GM19328 (cell line): ENCODE measurements around the gene IRGC.
"Not testable (repeated sequence)": the region's sequence is repeated elsewhere in the genome, so short reads cannot be mapped to it uniquely, and the experiment has no call there.

Experiments used
- ATAC-seq: cut with Tn5 transposase; IDR thresholded peaks from one replicate; pipeline ENCODE4 v1.9.1; 2021; ENCODE audit warnings: mild to moderate bottlenecking, moderate library complexity; ENCODE audit not compliant: unreplicated experiment

Gene IRGC

GRCh38 chr19:43715776-43716175 lies at the start of gene IRGC:
Gene IRGC, plus strand, starts transcription at chr19:43716076. Its CDS starts 2,483 bp downstream, at chr19:43718559.
- no peak for ATAC-seq

DNA sequence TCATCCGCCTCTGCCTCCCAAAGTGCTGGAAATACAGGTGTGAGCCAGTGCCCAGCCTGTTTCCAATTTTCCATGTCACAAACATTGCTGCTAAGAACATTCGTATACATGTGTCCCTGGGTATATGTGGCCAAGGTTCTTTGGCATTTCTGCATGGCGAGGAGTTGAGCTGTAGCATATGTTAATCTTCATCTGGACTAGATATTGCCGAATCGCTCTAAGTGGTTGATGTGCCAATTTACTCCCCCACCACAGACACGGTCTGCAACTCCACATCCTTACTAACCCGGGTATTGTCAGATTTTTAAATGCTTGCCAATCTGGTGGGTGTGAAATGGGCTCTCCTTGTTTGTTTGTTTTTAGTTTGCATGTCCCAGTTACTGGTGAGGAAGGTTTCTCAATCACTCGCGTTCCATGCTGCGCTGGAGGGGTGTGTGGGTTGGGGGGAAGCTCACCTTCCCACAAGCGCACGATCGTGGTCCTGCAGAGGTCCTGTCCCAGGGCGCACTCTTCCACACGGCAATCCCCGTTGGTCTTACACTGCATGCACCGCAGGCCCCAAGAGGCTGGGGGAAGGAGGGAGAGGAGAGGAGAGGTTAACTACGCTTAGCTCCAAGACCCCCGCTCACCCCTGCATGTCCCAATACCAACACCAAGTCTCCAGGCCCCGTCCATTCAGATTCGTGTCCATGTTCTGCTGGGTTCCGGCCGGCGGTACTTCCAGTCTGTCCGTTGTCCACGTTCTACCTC lies 48.6 kb upstream of the IRGC start:
- ATAC-seq: no peak

- ATAC-seq: no peak
Observed at GRCh38 chr19:43667876-43668405, 47.9 kb upstream of the IRGC start.

GRCh38 chr19:43668406-43669109 lies 47.3 kb upstream of the IRGC start:
- ATAC-seq: peak; percentile 85

GRCh38 chr19:43672061-43672679 lies 43.7 kb upstream of the IRGC start:
- ATAC-seq: no peak

DNA sequence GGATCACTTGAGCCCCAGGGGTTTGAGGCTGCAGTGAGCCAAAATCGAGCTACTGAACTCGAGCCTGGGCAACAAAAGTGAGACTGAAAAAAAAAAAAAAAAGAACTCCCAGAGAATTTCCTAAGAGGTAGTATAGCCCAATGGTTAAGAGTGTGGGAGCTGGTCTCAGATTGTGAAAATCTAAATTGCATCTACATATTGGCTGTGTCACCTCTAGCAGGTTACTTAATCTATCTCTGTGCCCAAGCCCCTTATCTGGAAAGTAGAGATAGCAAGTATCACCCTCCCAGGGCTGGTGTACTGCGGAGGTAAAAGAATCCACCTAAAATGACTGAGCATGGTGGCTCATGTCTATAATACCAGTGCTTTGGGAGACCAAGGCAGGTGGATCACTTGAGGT lies 42.2 kb upstream of the IRGC start:
- ATAC-seq: no peak

DNA sequence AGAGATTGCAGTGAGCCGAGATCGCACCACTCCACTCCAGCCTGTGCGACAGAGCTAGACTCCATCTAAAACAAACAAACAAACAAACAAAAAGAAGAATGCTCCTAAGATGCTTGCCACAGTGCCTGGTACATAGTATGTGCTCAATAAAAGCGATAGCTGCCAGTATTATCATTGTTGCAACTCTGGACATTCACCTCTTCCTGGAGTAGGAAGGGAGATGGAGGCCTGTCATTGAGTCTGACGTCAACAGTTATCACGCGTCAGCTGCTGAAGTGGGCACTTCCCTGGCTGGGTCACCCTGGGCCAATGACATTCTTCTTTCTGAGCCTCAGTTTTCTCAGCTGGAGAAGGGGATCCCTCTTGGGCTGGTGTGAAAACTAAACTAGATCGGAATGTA lies 41.7 kb upstream of the IRGC start:
- ATAC-seq: no peak

DNA sequence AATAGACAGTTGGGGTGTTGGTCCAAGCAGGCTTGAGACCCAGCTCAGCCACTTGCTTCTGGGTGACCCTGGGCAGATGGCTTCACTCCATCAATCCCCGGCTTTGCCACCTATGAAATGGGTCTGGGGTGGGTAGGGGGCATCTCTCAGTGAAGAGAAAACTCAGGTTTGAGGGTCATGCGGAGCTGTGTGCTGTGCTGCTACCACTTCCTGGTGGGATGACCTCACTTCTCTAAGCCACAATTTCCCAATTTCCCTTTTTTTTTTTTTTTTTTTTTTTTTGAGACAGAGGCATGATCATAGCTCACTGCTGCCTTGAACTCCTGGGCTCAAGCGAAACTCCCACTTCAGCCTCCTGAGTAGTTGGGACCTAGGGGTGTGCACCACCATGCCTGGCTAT lies 41.3 kb upstream of the IRGC start:
- no peak for ATAC-seq

DNA sequence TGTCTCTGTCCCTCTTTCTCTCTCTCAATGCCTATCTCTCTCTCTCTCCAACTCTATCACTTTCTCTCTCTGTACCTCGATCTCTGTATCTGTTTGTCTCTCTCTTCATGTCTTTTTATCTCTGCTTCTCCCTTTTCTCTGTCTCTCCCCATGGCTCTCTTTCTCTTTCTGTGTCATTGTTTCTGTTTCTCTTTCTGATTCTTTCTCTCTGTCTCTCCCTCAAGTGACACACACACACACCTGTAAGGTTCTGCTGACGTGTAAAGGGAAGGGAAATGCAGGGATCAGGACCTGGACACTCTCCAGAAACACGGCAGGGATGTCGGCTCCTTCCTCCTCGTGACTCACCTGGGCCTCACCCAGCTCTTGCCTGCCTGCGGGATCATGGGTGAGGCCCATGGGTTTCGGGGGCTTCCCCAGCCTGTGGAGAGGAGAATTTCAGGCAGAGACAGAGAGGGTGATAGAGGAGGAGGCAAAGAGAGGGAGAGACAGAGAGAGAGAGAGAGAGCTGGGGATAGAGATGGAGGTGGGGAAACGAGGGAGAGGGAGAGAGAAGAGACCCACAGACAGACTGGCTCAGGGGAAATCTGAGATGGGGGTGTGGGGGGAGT lies 40.5 kb upstream of the IRGC start:
- ATAC-seq: no peak

DNA sequence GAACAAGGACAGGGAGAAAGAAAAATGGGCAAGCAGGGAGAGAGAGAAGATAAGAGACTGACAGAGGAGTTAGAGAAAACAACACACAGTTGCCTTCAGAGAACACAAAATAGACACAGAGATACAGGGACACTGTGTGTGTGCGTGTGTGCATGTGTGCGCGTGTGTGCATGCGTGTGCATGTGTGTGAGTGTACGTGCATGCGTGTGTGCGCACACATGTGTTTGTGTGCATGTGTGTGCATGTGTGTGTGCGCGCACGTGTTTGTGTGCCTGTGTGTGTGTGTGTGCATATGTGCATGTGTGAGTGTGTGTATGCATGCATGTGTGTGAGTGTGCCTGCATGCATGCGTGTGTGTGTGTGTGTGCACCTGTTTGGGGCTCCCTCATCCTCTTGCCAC lies 40.0 kb upstream of the IRGC start:
- no peak for ATAC-seq

- no peak for ATAC-seq
Observed at GRCh38 chr19:43678512-43679261, 37.2 kb upstream of the IRGC start.

GRCh38 chr19:43681821-43682220 lies 34.1 kb upstream of the IRGC start:
- ATAC-seq: no peak

- ATAC-seq: not testable (repeated sequence)
Observed at GRCh38 chr19:43682269-43682668, 33.6 kb upstream of the IRGC start.

DNA sequence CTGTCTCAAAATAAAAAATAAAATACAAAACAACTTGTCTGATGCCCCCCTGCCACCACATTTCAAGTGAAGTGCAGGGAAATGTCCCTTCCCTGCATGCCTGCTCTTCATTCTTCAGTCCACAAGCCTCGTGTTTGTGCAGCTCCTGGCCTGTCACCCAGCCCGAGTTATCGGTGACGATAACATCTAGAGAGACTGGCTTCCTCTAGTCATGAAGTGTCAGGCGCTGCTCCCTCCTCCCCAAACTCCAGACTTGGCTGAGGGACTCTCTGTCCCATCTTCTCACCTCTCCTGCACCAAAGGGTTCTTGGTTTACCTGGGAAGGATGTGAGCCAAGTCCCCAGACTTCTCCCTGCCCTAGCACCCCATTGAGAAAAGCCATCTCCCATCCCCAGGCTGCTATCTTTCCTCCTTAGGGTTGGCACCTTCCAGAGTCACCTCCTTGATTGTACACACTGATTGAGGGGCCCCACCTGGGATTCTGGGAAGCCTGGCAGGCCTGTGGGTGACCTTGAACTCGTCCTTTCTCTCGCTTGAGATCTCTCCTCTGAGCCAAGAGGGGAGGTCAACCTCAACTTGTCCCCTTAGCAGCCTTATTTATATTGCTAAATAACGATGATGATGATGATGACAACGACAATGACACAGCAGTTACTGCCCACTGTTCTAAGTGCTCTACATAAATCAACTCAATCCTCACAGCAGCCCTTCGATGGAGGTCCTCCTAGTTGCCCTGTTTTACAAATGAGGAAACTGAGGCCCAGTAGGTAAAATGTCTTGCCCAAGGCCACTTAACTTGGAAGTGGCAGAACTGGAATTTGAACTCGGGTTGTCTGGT lies 32.8 kb upstream of the IRGC start:
- no peak for ATAC-seq

DNA sequence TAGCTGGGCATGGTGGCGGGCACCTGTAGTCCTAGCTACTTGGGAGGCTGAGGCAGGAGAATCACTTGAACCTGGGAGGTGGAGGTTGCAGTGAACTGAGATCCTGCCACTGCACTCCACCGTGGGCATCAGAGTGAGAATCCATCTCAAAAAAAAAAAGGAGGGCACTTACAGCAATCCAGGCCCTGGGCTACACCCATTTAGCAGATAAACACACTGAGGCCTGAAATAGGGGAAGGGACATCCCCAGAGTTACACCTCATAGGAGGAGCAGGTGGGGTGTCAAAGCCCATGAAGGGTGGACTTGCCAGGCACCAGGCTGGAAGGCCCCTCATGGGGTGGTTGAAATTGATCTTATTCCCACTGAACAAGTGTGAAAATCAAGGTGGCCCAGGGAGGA lies 32.0 kb upstream of the IRGC start:
- ATAC-seq: no peak

GRCh38 chr19:43684326-43684725 lies 31.6 kb upstream of the IRGC start:
- ATAC-seq: no peak

DNA sequence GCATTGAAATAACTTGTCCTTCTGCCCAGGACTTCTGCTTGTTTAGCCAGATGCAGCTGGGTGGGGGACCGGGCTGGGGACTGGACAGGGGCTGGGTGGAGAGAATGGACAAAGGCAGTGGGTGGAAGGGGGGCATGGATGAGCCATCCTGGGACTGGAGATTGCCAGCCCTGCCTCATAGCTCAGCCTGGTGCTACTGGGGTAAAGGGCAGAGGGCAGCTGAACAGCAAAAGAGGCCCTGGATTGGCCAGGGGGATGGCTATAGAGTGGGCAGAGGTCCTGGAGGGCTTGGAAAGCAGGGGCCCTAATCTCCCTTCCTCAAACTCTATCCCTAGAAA lies 28.2 kb upstream of the IRGC start:
- no peak for ATAC-seq

DNA sequence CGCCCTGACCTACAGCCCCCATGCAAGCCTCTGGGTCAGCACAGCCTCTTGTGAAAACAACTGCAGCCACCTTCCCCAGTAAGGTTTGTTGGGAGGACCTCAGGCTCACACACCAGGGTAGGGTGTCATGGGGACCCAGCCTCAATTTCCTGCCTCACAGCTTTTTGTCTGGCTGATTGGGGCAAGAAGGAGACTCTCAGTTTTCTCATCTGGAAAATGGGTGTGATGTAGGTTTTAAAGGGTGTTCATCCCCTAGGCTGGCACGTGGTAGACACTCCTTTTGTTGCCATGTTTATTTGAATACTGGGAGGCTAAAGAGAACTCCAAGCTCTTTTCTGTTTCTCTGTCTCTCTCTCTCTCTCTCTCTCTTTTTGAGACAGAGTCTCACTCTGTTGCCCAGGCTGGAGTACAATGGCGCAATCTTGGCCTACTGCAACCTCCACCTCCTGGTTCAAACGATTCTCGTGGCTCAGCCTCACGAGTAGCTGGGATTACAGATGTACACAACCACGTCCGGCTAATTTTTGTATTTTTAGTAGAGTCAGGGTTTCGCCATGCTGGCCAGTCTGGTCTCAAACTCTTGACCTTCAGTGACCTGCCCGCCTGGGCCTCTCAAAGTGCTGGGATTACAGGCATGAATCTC lies 27.7 kb upstream of the IRGC start:
- ATAC-seq: no peak

DNA sequence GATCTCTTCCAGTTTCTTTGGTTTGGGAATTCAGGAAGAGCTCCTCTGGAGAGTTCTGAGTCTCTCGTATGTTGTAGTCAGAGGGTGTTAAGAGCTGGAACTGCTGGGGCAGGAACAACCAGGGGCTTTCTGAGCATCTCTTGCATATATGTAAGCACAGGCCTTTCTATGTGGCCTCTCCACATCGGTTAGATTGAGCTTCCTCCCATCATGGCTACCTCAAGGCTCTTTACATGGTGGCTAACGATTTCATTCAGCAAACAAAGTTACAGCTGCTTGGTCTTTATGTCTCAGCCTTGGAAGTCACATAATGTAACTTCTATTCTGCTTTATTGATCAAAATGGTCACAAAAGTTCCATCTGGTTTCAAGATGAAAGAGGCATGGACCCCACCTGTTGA lies 25.4 kb upstream of the IRGC start:
- ATAC-seq: no peak
